OCI-M2 (cell line): ENCODE results near the gene DLEC1.

Source experiments
- DNase-seq: peaks from one replicate; lab custom pipeline; 2025; ENCODE audit not compliant: unreplicated experiment; lab: John Stamatoyannopoulos, UW

The DLEC1 gene

GRCh38 chr3:38000965-38001455 is 38.0 kb upstream of the DLEC1 start:
- no peak for DNase-seq

GRCh38 chr3:38001456-38002081 is 37.4 kb upstream of the DLEC1 start:
- DNase-seq, result no peak

GRCh38 chr3:38002291-38002876 is 36.6 kb upstream of the DLEC1 start:
- DNase-seq, result no peak

GRCh38 chr3:38002940-38003339 is 36.1 kb upstream of the DLEC1 start:
- no peak for DNase-seq

- no peak for DNase-seq
Measured at GRCh38 chr3:38003371-38003816, 35.6 kb upstream of the DLEC1 start.

GRCh38 chr3:38003817-38004414 is 35.1 kb upstream of the DLEC1 start:
- no peak for DNase-seq

- DNase-seq, result no peak
Measured at GRCh38 chr3:38004415-38005075, 34.5 kb upstream of the DLEC1 start.

- DNase-seq, result no peak
Measured at GRCh38 chr3:38005076-38006020, 33.7 kb upstream of the DLEC1 start.

- no peak for DNase-seq
Measured at GRCh38 chr3:38006031-38006430, 33.0 kb upstream of the DLEC1 start.

- no peak for DNase-seq
Measured at GRCh38 chr3:38006445-38006995, 32.5 kb upstream of the DLEC1 start.

- no peak for DNase-seq
Measured at GRCh38 chr3:38007754-38008090, 31.3 kb upstream of the DLEC1 start.

- no peak for DNase-seq
Measured at GRCh38 chr3:38008191-38008701, 30.8 kb upstream of the DLEC1 start.

- DNase-seq, result no peak
Measured at GRCh38 chr3:38008971-38009580, 29.9 kb upstream of the DLEC1 start.

- no peak for DNase-seq
Measured at GRCh38 chr3:38009807-38010591, 29.0 kb upstream of the DLEC1 start.

GRCh38 chr3:38011111-38011510 is 27.9 kb upstream of the DLEC1 start:
- no peak for DNase-seq

- no peak for DNase-seq
Measured at GRCh38 chr3:38015485-38015884, 23.5 kb upstream of the DLEC1 start.

GRCh38 chr3:38015984-38016383 is 23.0 kb upstream of the DLEC1 start:
- no peak for DNase-seq

- no peak for DNase-seq
Measured at GRCh38 chr3:38016410-38016809, 22.6 kb upstream of the DLEC1 start.

- no peak for DNase-seq
Measured at GRCh38 chr3:38016847-38017444, 22.1 kb upstream of the DLEC1 start.
